ENCODE data around the gene FNDC3B.

The FNDC3B gene

DNA sequence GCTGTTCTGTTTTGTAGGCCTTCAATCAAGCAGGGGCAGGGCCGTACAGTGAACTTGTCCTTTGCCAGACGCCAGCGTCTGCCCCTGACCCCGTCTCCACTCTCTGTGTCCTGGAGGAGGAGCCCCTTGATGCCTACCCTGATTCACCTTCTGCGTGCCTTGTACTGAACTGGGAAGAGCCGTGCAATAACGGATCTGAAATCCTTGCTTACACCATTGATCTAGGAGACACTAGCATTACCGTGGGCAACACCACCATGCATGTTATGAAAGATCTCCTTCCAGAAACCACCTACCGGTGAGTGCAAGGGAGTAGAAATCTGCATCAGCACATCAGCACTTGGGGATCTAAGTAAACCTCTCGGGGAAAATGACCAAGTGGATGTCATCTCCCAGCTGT, 313.4 kb downstream of the FNDC3B start:
- TF ChIP-seq FOXP2 (optimal IDR thresholded peaks at IDR 0.05; ENCODE audit: borderline replicate concordance, extremely low read depth, extremely low read length, insufficient read depth) (no peak), POLR2AphosphoS5 (IDR thresholded peaks at IDR 0.05; ENCODE audit: low read depth, low read length) (no peak), TAF1 (IDR thresholded peaks at IDR 0.05; ENCODE audit: borderline replicate concordance, insufficient read depth, low read length) (no peak), SIN3A (IDR thresholded peaks at IDR 0.05; ENCODE audit: borderline replicate concordance, insufficient read depth, low read length) (no peak), REST (IDR thresholded peaks at IDR 0.05; ENCODE audit: insufficient read depth in 1 of 2, low read depth in 2 of 2, low read length in 2 of 2) (no peak)

GRCh38 chr3:172354931-172355499, 315.6 kb downstream of the FNDC3B start:
- TF ChIP-seq TAF1 (IDR thresholded peaks at IDR 0.05; ENCODE audit: borderline replicate concordance, insufficient read depth, low read length) (no peak), SIN3A (IDR thresholded peaks at IDR 0.05; ENCODE audit: borderline replicate concordance, insufficient read depth, low read length) (no peak)

DNA sequence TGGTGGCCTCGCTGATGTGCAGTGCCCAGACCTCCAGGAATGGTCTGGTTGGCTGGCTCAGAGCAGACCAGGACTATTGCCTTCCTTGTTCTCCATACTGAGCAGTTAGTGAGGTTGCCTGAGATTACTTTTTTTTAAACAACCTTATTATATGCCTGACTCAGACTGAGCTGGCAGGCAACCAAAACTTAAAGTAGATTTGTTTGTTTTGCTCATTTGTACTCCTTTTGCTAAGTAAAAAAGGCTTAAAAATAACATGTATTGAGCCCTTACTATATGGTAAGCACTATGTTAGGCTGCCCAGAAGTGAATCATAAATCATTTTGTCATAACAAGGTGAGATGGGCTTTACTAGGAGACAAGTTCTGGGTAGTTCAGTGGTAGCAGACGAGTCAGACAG, 316.5 kb downstream of the FNDC3B start:
- TF ChIP-seq TAF1 (IDR thresholded peaks at IDR 0.05; ENCODE audit: borderline replicate concordance, insufficient read depth, low read length) (no peak), REST (IDR thresholded peaks at IDR 0.05; ENCODE audit: insufficient read depth in 1 of 2, low read depth in 2 of 2, low read length in 2 of 2) (no peak), FOXP2 (optimal IDR thresholded peaks at IDR 0.05; ENCODE audit: borderline replicate concordance, extremely low read depth, extremely low read length, insufficient read depth) (no peak), POLR2AphosphoS5 (IDR thresholded peaks at IDR 0.05; ENCODE audit: low read depth, low read length) (no peak), SIN3A (IDR thresholded peaks at IDR 0.05; ENCODE audit: borderline replicate concordance, insufficient read depth, low read length) (no peak)

- no peak for TF ChIP-seq POLR2AphosphoS5 (IDR thresholded peaks at IDR 0.05; ENCODE audit: low read depth, low read length)
- TF ChIP-seq TAF1 (IDR thresholded peaks at IDR 0.05; ENCODE audit: borderline replicate concordance, insufficient read depth, low read length), result no peak
- no peak for TF ChIP-seq REST (IDR thresholded peaks at IDR 0.05; ENCODE audit: insufficient read depth in 1 of 2, low read depth in 2 of 2, low read length in 2 of 2)
- no peak for TF ChIP-seq SIN3A (IDR thresholded peaks at IDR 0.05; ENCODE audit: borderline replicate concordance, insufficient read depth, low read length)
- TF ChIP-seq FOXP2 (optimal IDR thresholded peaks at IDR 0.05; ENCODE audit: borderline replicate concordance, extremely low read depth, extremely low read length, insufficient read depth), result no peak
Observed at GRCh38 chr3:172356427-172356826, 317.0 kb downstream of the FNDC3B start.

- TF ChIP-seq REST (IDR thresholded peaks at IDR 0.05; ENCODE audit: insufficient read depth in 1 of 2, low read depth in 2 of 2, low read length in 2 of 2), result no peak
- no peak for TF ChIP-seq FOXP2 (optimal IDR thresholded peaks at IDR 0.05; ENCODE audit: borderline replicate concordance, extremely low read depth, extremely low read length, insufficient read depth)
- TF ChIP-seq TAF1 (IDR thresholded peaks at IDR 0.05; ENCODE audit: borderline replicate concordance, insufficient read depth, low read length), result no peak
- no peak for TF ChIP-seq POLR2AphosphoS5 (IDR thresholded peaks at IDR 0.05; ENCODE audit: low read depth, low read length)
- no peak for TF ChIP-seq SIN3A (IDR thresholded peaks at IDR 0.05; ENCODE audit: borderline replicate concordance, insufficient read depth, low read length)
Observed at GRCh38 chr3:172357850-172358754, 318.7 kb downstream of the FNDC3B start.

Data from PFSK-1 (cell line).